ENCODE results near the gene MYCBP2. TPM values are rescaled to one million over a fixed set of nuclear protein-coding genes. Genes with fewer than 3 reads are reported as not detected.

Gene MYCBP2
- polyA plus RNA-seq, 1 of the 3 experiments (the other 2 are of a cell fraction): 18.5 TPM

GRCh38 chr13:77016888-77017623 is 309.8 kb downstream of the MYCBP2 start:
- Histone ChIP-seq H4K20me1 (ENCODE audit: insufficient read depth) (peaks cover 63% of the 10 kb centered on the region), H2AFZ (ENCODE audit: low read depth) (no peak overlapping the region), H3K4me2 (no peak overlapping the region), H3K36me3 (replicated peaks in 1 of 2; ENCODE audit: control insufficient read depth in 1 of 2, insufficient read depth in 2 of 2, low read length in 1 of 2) (peaks cover 69 to 80% of the 10 kb centered on the region in 2 experiments), H3K27me3 (ENCODE audit: insufficient read depth) (no peaks in the 10 kb centered on the region), H3K27ac (ENCODE audit: low read depth in 2 of 2, low read length in 1 of 2) (no peak overlapping the region), H3K79me2 (ENCODE audit: insufficient read depth) (peaks cover 97% of the 10 kb centered on the region), H3K4me3 (ENCODE audit: low read depth in 2 of 2, low read length in 1 of 2) (no peak overlapping the region), H3K9ac (no peak overlapping the region), H3K9me2 (no peaks in the 10 kb centered on the region), H3K9me3 (no peaks in the 10 kb centered on the region), H3K4me1 (ENCODE audit: control insufficient read depth in 1 of 2, insufficient read depth in 2 of 2, low read depth in 1 of 2, low read length in 1 of 2) (no peaks in the 10 kb centered on the region; a peak in 3 of 4 replicates), H3F3A (replicated peaks; ENCODE audit: insufficient read depth) (peaks cover 12% of the 10 kb centered on the region)
- 80% methylated on average over 6 of the region's 6 CpGs for WGBS (ENCODE audit: low lambda C conversion rate)
- CTCF ChIA-PET: interaction anchor here (1.5 to 3.5 kb wide), 4 partner anchors 12 to 461 kb away, joined by 3 to 19 read pairs (median 8); no protein-coding TSS in a partner anchor
- TF ChIP-seq, protein P1, sequence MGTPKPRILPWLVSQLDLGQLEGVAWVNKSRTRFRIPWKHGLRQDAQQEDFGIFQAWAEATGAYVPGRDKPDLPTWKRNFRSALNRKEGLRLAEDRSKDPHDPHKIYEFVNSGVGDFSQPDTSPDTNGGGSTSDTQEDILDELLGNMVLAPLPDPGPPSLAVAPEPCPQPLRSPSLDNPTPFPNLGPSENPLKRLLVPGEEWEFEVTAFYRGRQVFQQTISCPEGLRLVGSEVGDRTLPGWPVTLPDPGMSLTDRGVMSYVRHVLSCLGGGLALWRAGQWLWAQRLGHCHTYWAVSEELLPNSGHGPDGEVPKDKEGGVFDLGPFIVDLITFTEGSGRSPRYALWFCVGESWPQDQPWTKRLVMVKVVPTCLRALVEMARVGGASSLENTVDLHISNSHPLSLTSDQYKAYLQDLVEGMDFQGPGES (IDR thresholded peaks at IDR 0.05; ENCODE audit: low read depth, low read length): no peak
- TF ChIP-seq, protein P2, sequence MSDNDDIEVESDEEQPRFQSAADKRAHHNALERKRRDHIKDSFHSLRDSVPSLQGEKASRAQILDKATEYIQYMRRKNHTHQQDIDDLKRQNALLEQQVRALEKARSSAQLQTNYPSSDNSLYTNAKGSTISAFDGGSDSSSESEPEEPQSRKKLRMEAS (IDR thresholded peaks at IDR 0.05; ENCODE audit: low read depth): no peak
- TF ChIP-seq CTCF (IDR thresholded peaks at IDR 0.05): peak; percentile 24
- TF ChIP-seq FOXM1 (IDR thresholded peaks at IDR 0.05; ENCODE audit: low read depth): no peak
- POLR2A ChIA-PET: no interaction called here
- no peak for DNase-seq

DNA sequence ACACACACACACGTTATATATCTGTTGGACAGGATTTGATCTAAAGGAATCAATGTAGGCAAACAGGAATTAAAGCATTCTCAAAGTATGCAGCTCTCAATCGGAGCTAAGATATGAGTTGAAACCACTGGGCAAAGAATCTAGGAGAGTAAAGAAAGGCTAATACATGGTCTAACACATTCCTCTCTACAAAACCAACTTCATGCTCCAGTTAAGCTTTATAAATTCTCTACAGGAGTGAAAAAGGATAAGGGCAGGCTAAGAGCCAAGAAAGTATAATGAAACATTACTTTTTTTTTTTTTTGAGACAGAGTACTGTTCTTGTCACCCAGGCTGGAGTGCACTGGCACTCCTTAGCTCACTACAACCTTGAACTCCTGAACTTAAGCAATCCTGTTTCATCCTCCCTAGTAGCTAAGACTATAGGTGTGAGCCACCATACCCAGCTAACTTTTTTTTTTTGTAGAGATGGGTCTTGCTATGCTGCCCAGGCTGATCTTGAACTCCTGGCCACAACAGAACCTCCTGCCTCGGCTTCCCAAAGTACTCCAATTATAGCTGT is 310.6 kb downstream of the MYCBP2 start:
- Histone ChIP-seq H3K9me3 (no peaks in the 10 kb centered on the region), H3K36me3 (replicated peaks in 1 of 2; ENCODE audit: control insufficient read depth in 1 of 2, insufficient read depth in 2 of 2, low read length in 1 of 2) (peaks cover 71 to 81% of the 10 kb centered on the region in 2 experiments), H3K27ac (ENCODE audit: low read depth in 2 of 2, low read length in 1 of 2) (no peak overlapping the region), H3F3A (replicated peaks; ENCODE audit: insufficient read depth) (peaks cover 12% of the 10 kb centered on the region), H4K20me1 (ENCODE audit: insufficient read depth) (peaks cover 56% of the 10 kb centered on the region), H3K79me2 (ENCODE audit: insufficient read depth) (peaks cover 95% of the 10 kb centered on the region), H3K9me2 (no peaks in the 10 kb centered on the region), H3K4me2 (no peak overlapping the region), H3K4me1 (ENCODE audit: control insufficient read depth in 1 of 2, insufficient read depth in 2 of 2, low read depth in 1 of 2, low read length in 1 of 2) (no peaks in the 10 kb centered on the region; a peak in 2 of 4 replicates), H3K4me3 (ENCODE audit: low read depth in 2 of 2, low read length in 1 of 2) (no peak overlapping the region), H3K27me3 (ENCODE audit: insufficient read depth) (no peaks in the 10 kb centered on the region), H2AFZ (ENCODE audit: low read depth) (no peak overlapping the region), H3K9ac (no peak overlapping the region)
- 98% methylated on average over 3 of the region's 3 CpGs for WGBS (ENCODE audit: low lambda C conversion rate)
- POLR2A ChIA-PET: no interaction called here
- no peak for DNase-seq
- CTCF ChIA-PET: interaction anchor here (1.8 to 3.5 kb wide), 3 partner anchors 11 to 462 kb away, joined by 3 to 19 read pairs (median 10); no protein-coding TSS in a partner anchor
- TF ChIP-seq PBX3 (IDR thresholded peaks at IDR 0.05) (no peak), FOXM1 (IDR thresholded peaks at IDR 0.05; ENCODE audit: low read depth) (no peak), TAF1 (IDR thresholded peaks at IDR 0.05; ENCODE audit: borderline replicate concordance, low read depth, low read length) (no peak), RCOR1 (IDR thresholded peaks at IDR 0.05; ENCODE audit: low read length) (no peak), SIN3A (IDR thresholded peaks at IDR 0.05; ENCODE audit: borderline replicate concordance, low read depth, low read length) (no peak), EZH2phosphoT487 (IDR thresholded peaks at IDR 0.05; ENCODE audit: borderline replicate concordance, low read depth) (no peak), RAD21 (IDR thresholded peaks at IDR 0.05; ENCODE audit: low read length) (no peak)
